WTC11 (cell line): ENCODE data around the gene KIAA1328.

ENCODE experiments used
- CBFB ChIP-seq: sonication (generic); formaldehyde crosslinking; IDR thresholded peaks from 2 replicates; pipeline ENCODE4 v1.8.1; 2022; ENCODE audit warnings: mild to moderate bottlenecking, low read depth, missing genetic modification reagents
- CTCF ChIP-seq: fragments of 200-600 bp; IDR thresholded peaks from 2 replicates; pipeline ENCODE4 v1.8.0; 2022; ENCODE audit warnings: antibody characterized with exemption
- ESRRA ChIP-seq: sonication (generic); formaldehyde crosslinking; IDR thresholded peaks from 2 replicates; pipeline ENCODE4 v1.8.1; 2022; ENCODE audit warnings: mild to moderate bottlenecking, missing genetic modification reagents, borderline replicate concordance
- GABPB1 ChIP-seq: sonication (generic); formaldehyde crosslinking; IDR thresholded peaks from 2 replicates; pipeline ENCODE4 v1.8.1; 2023; ENCODE audit warnings: mild to moderate bottlenecking, missing genetic modification reagents
- JUN ChIP-seq: sonication (generic); formaldehyde crosslinking; IDR thresholded peaks from 2 replicates; pipeline ENCODE4 v1.8.0; 2023; ENCODE audit warnings: mild to moderate bottlenecking, missing genetic modification reagents
- NFYB ChIP-seq: sonication (generic); formaldehyde crosslinking; conservative IDR thresholded peaks from 2 replicates; pipeline ENCODE4 v1.8.0; 2022; ENCODE audit warnings: low read depth, missing genetic modification reagents
- SMAD4 ChIP-seq: sonication (generic); formaldehyde crosslinking; IDR thresholded peaks from 2 replicates; pipeline ENCODE4 v1.8.0; 2022; ENCODE audit warnings: mild to moderate bottlenecking, missing genetic modification reagents
- SP1 ChIP-seq: sonication (generic); formaldehyde crosslinking; conservative IDR thresholded peaks from 2 replicates; pipeline ENCODE4 v1.8.1; 2022; ENCODE audit warnings: missing genetic modification reagents
- TEAD1 ChIP-seq: sonication (generic); formaldehyde crosslinking; IDR thresholded peaks from 2 replicates; pipeline ENCODE4 v1.8.0; 2022; ENCODE audit warnings: mild to moderate bottlenecking, missing genetic modification reagents
- TF ChIP-seq, protein P1 (sequence below): sonication (generic); formaldehyde crosslinking; IDR thresholded peaks from 2 replicates; pipeline ENCODE4 v1.8.1; 2022; ENCODE audit warnings: mild to moderate bottlenecking, moderate library complexity, missing genetic modification reagents

DNA sequence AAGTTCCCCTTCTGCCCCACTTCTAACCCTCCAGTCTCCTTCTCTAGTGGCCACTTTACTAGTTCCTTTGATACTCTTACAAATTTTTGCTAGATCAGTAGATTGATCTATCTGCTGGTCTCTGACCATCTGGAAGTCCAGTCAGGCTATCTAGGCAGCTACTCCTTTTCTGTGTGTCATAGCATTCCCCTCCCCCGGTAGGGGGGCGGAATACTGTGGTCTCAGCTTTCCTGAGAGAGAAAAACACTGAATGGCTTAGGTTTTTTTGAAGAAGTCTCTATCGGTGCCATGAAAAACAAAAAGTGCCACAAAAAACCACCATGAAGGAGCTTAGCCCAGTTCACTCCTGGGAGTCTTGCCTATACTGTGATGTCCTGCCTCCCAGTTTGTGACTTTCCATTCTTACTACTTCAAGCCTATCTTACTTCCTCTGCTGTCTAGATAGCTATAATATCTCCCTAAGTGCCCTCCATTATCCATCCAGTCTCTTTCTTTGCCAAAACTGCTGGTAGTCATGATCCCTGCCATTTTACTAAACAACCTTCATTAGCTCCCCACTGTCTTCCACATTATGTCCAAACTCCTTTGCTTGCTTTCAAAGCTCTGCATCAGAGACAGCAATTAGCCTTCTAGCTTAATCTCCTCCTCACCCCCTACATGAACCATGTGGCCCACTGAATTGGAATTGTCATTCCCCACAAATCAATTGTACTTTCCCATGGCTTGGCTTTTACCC lies 30.0 kb upstream of the KIAA1328 start:
- TF ChIP-seq CTCF: no peak
- TF ChIP-seq CBFB (CRISPR knock-in tag): no peak
- no peak for TF ChIP-seq JUN (CRISPR knock-in tag)
- TF ChIP-seq TEAD1 (CRISPR knock-in tag): no peak
- no peak for TF ChIP-seq GABPB1
- no peak for TF ChIP-seq NFYB (CRISPR knock-in tag)
- TF ChIP-seq SMAD4 (CRISPR knock-in tag): no peak
- TF ChIP-seq SP1 (CRISPR knock-in tag): no peak
- no peak for TF ChIP-seq ESRRA (CRISPR knock-in tag)
- TF ChIP-seq, protein P1, sequence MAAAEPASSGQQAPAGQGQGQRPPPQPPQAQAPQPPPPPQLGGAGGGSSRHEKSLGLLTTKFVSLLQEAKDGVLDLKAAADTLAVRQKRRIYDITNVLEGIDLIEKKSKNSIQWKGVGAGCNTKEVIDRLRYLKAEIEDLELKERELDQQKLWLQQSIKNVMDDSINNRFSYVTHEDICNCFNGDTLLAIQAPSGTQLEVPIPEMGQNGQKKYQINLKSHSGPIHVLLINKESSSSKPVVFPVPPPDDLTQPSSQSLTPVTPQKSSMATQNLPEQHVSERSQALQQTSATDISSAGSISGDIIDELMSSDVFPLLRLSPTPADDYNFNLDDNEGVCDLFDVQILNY (CRISPR knock-in tag): no peak
